ENCODE measurements around the gene XPA.
A peak's percentile ranks its signal among the peaks of the same experiment; 100 is the strongest.
"Not testable (repeated sequence)": the region's sequence is repeated elsewhere in the genome, so short reads cannot be mapped to it uniquely, and the experiment has no call there.

The XPA gene

GRCh38 chr9:97696803-97697601 is at the start of gene XPA:
TSS of gene XPA (minus strand) at chr9:97697340. CDS start at chr9:97697292, 48 bp downstream.
- Mint-ChIP-seq H3K4me3 (peak within 1 kb of the TSS; percentile 93), H3K4me1 (ENCODE audit: low read depth) (peaks cover 55% of the 10 kb centered on the region), H3K36me3 (peaks cover 9% of the 10 kb centered on the region), H3K9me3 (ENCODE audit: low read depth) (no peaks in the 10 kb centered on the region), H3K27me3 (peaks cover 3% of the 10 kb centered on the region), H3K27ac (peak within 1 kb of the TSS; percentile 94)

- H3K4me1 Mint-ChIP-seq (ENCODE audit: low read depth): peaks cover 9% of the 10 kb centered on the region
- peaks cover 5% of the 10 kb centered on the region for H3K36me3 Mint-ChIP-seq
- no peak overlapping the region for H3K4me3 Mint-ChIP-seq
- no peaks in the 10 kb centered on the region for H3K9me3 Mint-ChIP-seq (ENCODE audit: low read depth)
- H3K27me3 Mint-ChIP-seq: peaks cover 27% of the 10 kb centered on the region
- no peak overlapping the region for H3K27ac Mint-ChIP-seq
Measured at GRCh38 chr9:97744710-97745708, 47.9 kb upstream of the XPA start.

- H3K27ac Mint-ChIP-seq; H3K9me3 Mint-ChIP-seq (ENCODE audit: low read depth); H3K36me3 Mint-ChIP-seq; H3K4me3 Mint-ChIP-seq; H3K4me1 Mint-ChIP-seq (ENCODE audit: low read depth): not testable (repeated sequence)
- H3K27me3 Mint-ChIP-seq: peaks cover 29% of the 10 kb centered on the region
Measured at GRCh38 chr9:97744025-97744424, 46.9 kb upstream of the XPA start.

GRCh38 chr9:97742545-97742944 is 45.4 kb upstream of the XPA start:
- Mint-ChIP-seq H3K27me3 (peaks cover 36% of the 10 kb centered on the region), H3K4me1 (ENCODE audit: low read depth) (peaks cover 9% of the 10 kb centered on the region), H3K27ac (no peak overlapping the region), H3K4me3 (no peak overlapping the region), H3K9me3 (ENCODE audit: low read depth) (no peaks in the 10 kb centered on the region), H3K36me3 (peaks cover 5% of the 10 kb centered on the region)

GRCh38 chr9:97741947-97742346 is 44.8 kb upstream of the XPA start:
- Mint-ChIP-seq H3K4me1 (ENCODE audit: low read depth) (peaks cover 9% of the 10 kb centered on the region), H3K27me3 (peaks cover 39% of the 10 kb centered on the region), H3K36me3 (peaks cover 5% of the 10 kb centered on the region), H3K9me3 (ENCODE audit: low read depth) (no peaks in the 10 kb centered on the region), H3K27ac (no peak overlapping the region), H3K4me3 (peak overlapping the region; percentile 53)

- Mint-ChIP-seq H3K27ac (no peak overlapping the region), H3K27me3 (peaks cover 37% of the 10 kb centered on the region)
Measured at GRCh38 chr9:97740848-97741821, 44.0 kb upstream of the XPA start.

GRCh38 chr9:97737429-97737828 is 40.3 kb upstream of the XPA start:
- H3K27ac Mint-ChIP-seq: no peak overlapping the region

More at GRCh38 chr9:97740848-97741821, 44.0 kb upstream of the XPA start:
- Mint-ChIP-seq H3K9me3 (ENCODE audit: low read depth) (no peaks in the 10 kb centered on the region), H3K36me3 (peaks cover 5% of the 10 kb centered on the region), H3K4me1 (ENCODE audit: low read depth) (peaks cover 9% of the 10 kb centered on the region), H3K4me3 (peak overlapping the region; percentile 78)

GRCh38 chr9:97735070-97735600 is 38.0 kb upstream of the XPA start:
- H3K4me3 Mint-ChIP-seq: no peak overlapping the region

More at GRCh38 chr9:97737429-97737828, 40.3 kb upstream of the XPA start:
- Mint-ChIP-seq H3K4me1 (ENCODE audit: low read depth) (peaks cover 9% of the 10 kb centered on the region), H3K9me3 (ENCODE audit: low read depth) (no peaks in the 10 kb centered on the region), H3K36me3 (peaks cover 4% of the 10 kb centered on the region), H3K27me3 (peaks cover 31% of the 10 kb centered on the region), H3K4me3 (no peak overlapping the region)

GRCh38 chr9:97726716-97727115 is 29.6 kb upstream of the XPA start:
- Mint-ChIP-seq H3K9me3 (ENCODE audit: low read depth) (no peaks in the 10 kb centered on the region), H3K27ac (no peak overlapping the region), H3K27me3 (peaks cover 4% of the 10 kb centered on the region), H3K36me3 (no peaks in the 10 kb centered on the region), H3K4me3 (no peak overlapping the region), H3K4me1 (ENCODE audit: low read depth) (no peaks in the 10 kb centered on the region)

More at GRCh38 chr9:97735070-97735600, 38.0 kb upstream of the XPA start:
- Mint-ChIP-seq H3K27ac (no peak overlapping the region), H3K36me3 (peaks cover 2% of the 10 kb centered on the region), H3K9me3 (ENCODE audit: low read depth) (no peaks in the 10 kb centered on the region), H3K27me3 (peaks cover 21% of the 10 kb centered on the region), H3K4me1 (ENCODE audit: low read depth) (no peaks in the 10 kb centered on the region)

- Mint-ChIP-seq H3K27ac (no peak overlapping the region), H3K4me1 (ENCODE audit: low read depth) (no peaks in the 10 kb centered on the region), H3K4me3 (no peak overlapping the region), H3K9me3 (ENCODE audit: low read depth) (peaks cover 3% of the 10 kb centered on the region), H3K36me3 (peaks cover 4% of the 10 kb centered on the region), H3K27me3 (peaks cover 4% of the 10 kb centered on the region)
Measured at GRCh38 chr9:97723819-97724218, 26.7 kb upstream of the XPA start.

- H3K4me3 Mint-ChIP-seq: no peak overlapping the region
- H3K9me3 Mint-ChIP-seq (ENCODE audit: low read depth): peaks cover 3% of the 10 kb centered on the region
- peaks cover 6% of the 10 kb centered on the region for H3K27me3 Mint-ChIP-seq
- H3K4me1 Mint-ChIP-seq (ENCODE audit: low read depth): no peaks in the 10 kb centered on the region
- no peak overlapping the region for H3K27ac Mint-ChIP-seq
- peaks cover 4% of the 10 kb centered on the region for H3K36me3 Mint-ChIP-seq
Measured at GRCh38 chr9:97722331-97722730, 25.2 kb upstream of the XPA start.

GRCh38 chr9:97721396-97721795 is 24.3 kb upstream of the XPA start:
- Mint-ChIP-seq H3K4me3 (no peak overlapping the region), H3K9me3 (ENCODE audit: low read depth) (peaks cover 3% of the 10 kb centered on the region), H3K27me3 (peaks cover 6% of the 10 kb centered on the region), H3K27ac (no peak overlapping the region), H3K36me3 (peaks cover 4% of the 10 kb centered on the region), H3K4me1 (ENCODE audit: low read depth) (no peaks in the 10 kb centered on the region)

GRCh38 chr9:97717866-97718265 is 20.7 kb upstream of the XPA start:
- no peak overlapping the region for H3K4me3 Mint-ChIP-seq
- peaks cover 3% of the 10 kb centered on the region for H3K9me3 Mint-ChIP-seq (ENCODE audit: low read depth)
- peaks cover 18% of the 10 kb centered on the region for H3K4me1 Mint-ChIP-seq (ENCODE audit: low read depth)
- H3K36me3 Mint-ChIP-seq: peaks cover 4% of the 10 kb centered on the region
- peaks cover 2% of the 10 kb centered on the region for H3K27me3 Mint-ChIP-seq
- no peak overlapping the region for H3K27ac Mint-ChIP-seq

GRCh38 chr9:97714435-97714834 is 17.3 kb upstream of the XPA start:
- Mint-ChIP-seq H3K27me3 (peaks cover 4% of the 10 kb centered on the region), H3K9me3 (ENCODE audit: low read depth) (no peaks in the 10 kb centered on the region), H3K4me3 (peak overlapping the region; percentile 27), H3K36me3 (no peaks in the 10 kb centered on the region), H3K27ac (no peak overlapping the region), H3K4me1 (ENCODE audit: low read depth) (peaks cover 30% of the 10 kb centered on the region)

Measured in activated naive CD8-positive, alpha-beta T cell (primary cell).